Measurements from ENCODE around the gene OXSR1. TPM values are rescaled to one million over a fixed set of nuclear protein-coding genes. Genes with fewer than 3 reads are reported as not detected.

The OXSR1 gene
- total and polyA plus RNA-seq, 10 donors, result 9.3 to 45.0 (median 30.5) TPM

GRCh38 chr3:38276917-38277630, 111.7 kb downstream of the OXSR1 start:
- Histone ChIP-seq H3K4me1 (peaks cover 0 to 7% (median 0%) of the 10 kb centered on the region in 6 donors), H3K27me3 (replicated peaks in 1 of 7) (no peaks in the 10 kb centered on the region), H3K36me3 (peaks cover 0 to 34% (median 0%) of the 10 kb centered on the region in 6 donors), H3K27ac (no peak overlapping the region), H3K9me3 (no peaks in the 10 kb centered on the region), H3K4me3 (no peak overlapping the region)
- 78 to 94% (median 93%) methylated on average over 6 to 13 of the region's 13 CpGs for WGBS, 5 donors
- no peak for DNase-seq
- intact Hi-C loops (cut with DNase I; ENCODE audit: low total_unique reads), result no loop called here
- TF ChIP-seq, protein P1, sequence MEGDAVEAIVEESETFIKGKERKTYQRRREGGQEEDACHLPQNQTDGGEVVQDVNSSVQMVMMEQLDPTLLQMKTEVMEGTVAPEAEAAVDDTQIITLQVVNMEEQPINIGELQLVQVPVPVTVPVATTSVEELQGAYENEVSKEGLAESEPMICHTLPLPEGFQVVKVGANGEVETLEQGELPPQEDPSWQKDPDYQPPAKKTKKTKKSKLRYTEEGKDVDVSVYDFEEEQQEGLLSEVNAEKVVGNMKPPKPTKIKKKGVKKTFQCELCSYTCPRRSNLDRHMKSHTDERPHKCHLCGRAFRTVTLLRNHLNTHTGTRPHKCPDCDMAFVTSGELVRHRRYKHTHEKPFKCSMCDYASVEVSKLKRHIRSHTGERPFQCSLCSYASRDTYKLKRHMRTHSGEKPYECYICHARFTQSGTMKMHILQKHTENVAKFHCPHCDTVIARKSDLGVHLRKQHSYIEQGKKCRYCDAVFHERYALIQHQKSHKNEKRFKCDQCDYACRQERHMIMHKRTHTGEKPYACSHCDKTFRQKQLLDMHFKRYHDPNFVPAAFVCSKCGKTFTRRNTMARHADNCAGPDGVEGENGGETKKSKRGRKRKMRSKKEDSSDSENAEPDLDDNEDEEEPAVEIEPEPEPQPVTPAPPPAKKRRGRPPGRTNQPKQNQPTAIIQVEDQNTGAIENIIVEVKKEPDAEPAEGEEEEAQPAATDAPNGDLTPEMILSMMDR (IDR thresholded peaks at IDR 0.05 in 8 of 11, conservative IDR thresholded peaks at IDR 0.05 in 3 of 11), result no peak
- TF ChIP-seq POLR2AphosphoS5 (IDR thresholded peaks at IDR 0.05) (no peak), POLR2A (IDR thresholded peaks at IDR 0.05) (no peak)

DNA sequence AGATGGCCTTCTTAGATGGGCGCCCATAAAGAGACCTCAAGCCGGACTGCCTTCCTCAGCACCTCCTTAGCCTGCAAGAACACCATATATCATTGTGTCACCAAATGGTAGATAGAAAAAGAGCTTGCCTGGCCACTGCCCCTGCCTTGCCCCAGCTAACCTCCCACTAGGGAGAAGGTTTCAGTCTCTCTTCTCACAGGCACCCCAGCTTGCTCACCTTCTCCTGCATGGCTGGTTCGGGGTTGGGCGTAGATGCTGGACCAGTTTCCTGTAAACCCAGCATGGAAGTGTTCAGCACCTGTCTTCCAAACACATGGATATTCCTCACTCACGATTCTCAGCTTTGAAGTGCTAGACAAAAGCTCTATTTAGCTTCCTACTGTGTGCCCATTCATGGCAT, 113.5 kb downstream of the OXSR1 start:
- TF ChIP-seq POLR2A (IDR thresholded peaks at IDR 0.05) (no peak), POLR2AphosphoS5 (IDR thresholded peaks at IDR 0.05) (no peak)
- TF ChIP-seq, protein P1 (IDR thresholded peaks at IDR 0.05 in 8 of 11, conservative IDR thresholded peaks at IDR 0.05 in 3 of 11), result no peak
- no peaks in the 10 kb centered on the region for H3K9me3 ChIP-seq
- WGBS, 5 donors, result 92 to 97% (median 93%) methylated on average over 3 to 5 of the region's 5 CpGs
- H3K4me3 ChIP-seq, result no peak overlapping the region
- peaks cover 0 to 34% (median 0%) of the 10 kb centered on the region in 6 donors for H3K36me3 ChIP-seq
- intact Hi-C loops (cut with DNase I; ENCODE audit: low total_unique reads), result no loop called here
- no peaks in the 10 kb centered on the region for H3K27me3 ChIP-seq (replicated peaks in 1 of 7)
- H3K4me1 ChIP-seq, result peaks cover 0 to 11% (median 0%) of the 10 kb centered on the region in 6 donors
- no peak for DNase-seq
- H3K27ac ChIP-seq, result no peak overlapping the region

- H3K9me3 ChIP-seq, result peaks cover 0 to 5% (median 0%) of the 10 kb centered on the region in 8 donors
- TF ChIP-seq, protein P1 (IDR thresholded peaks at IDR 0.05 in 8 of 11, conservative IDR thresholded peaks at IDR 0.05 in 3 of 11), result no peak
- no peak for TF ChIP-seq POLR2AphosphoS5 (IDR thresholded peaks at IDR 0.05)
- intact Hi-C loops (cut with DNase I; ENCODE audit: low total_unique reads), result no loop called here
- H3K36me3 ChIP-seq, result peaks cover 0 to 6% (median 0%) of the 10 kb centered on the region in 6 donors
- DNase-seq, result no peak
- H3K27ac ChIP-seq, result peak within 1 kb of the TSS in 4 of 8 donors; percentile 22 to 76 (median 48)
- no peaks in the 10 kb centered on the region for H3K27me3 ChIP-seq (replicated peaks in 1 of 7)
- H3K4me1 ChIP-seq, result peaks cover 0 to 11% (median 0%) of the 10 kb centered on the region in 6 donors
- 82 to 93% (median 91%) methylated on average over 14 of the region's 14 CpGs for WGBS, 5 donors
- H3K4me3 ChIP-seq, result no peak within 1 kb of the TSS
Measured at GRCh38 chr3:38281895-38282686, 116.8 kb downstream of the OXSR1 start, which contains the start of gene SLC22A14. Gene SLC22A14, plus strand, starts transcription at chr3:38282294. Its CDS starts 23,733 bp downstream, at chr3:38306027.

Measured in spleen (tissue), 11 donors.